Uterus (tissue), 4 donors: ENCODE results near the gene VAC14. TPM values are rescaled to one million over a fixed set of nuclear protein-coding genes. Genes with fewer than 3 reads are reported as not detected.
"Not testable (repeated sequence)": the region's sequence is repeated elsewhere in the genome, so short reads cannot be mapped to it uniquely, and the experiment has no call there.

Experiments
- DNase-seq, 2 donors: peaks; one replicate each; pipeline ENCODE4 v3.0.0-alpha.2; 2019 to 2020
- H3K27ac ChIP-seq, 2 donors: fragments of 200-600 bp; sonication (generic); 1 replicate in 1 of 2; 2 replicates in 1 of 2; pipeline ENCODE4 v1.5.1; 2016 to 2018
- H3K27me3 ChIP-seq, 2 donors: fragments of 200-600 bp; sonication (generic); one replicate each; pipeline ENCODE4 v1.5.1; 2018 to 2019; ENCODE audit warnings: control low read depth in 1 of 2
- H3K36me3 ChIP-seq, 2 donors: fragments of 200-600 bp; sonication (generic); one replicate each; pipeline ENCODE4 v1.5.1; 2019; ENCODE audit warnings: control low read depth in 1 of 2
- H3K4me1 ChIP-seq, 2 donors: fragments of 200-600 bp; sonication (generic); one replicate each; pipeline ENCODE4 v1.5.1; 2018 to 2019; ENCODE audit warnings: control low read depth in 1 of 2
- H3K4me3 ChIP-seq, 2 donors: fragments of 200-600 bp; sonication (generic); 1 replicate in 1 of 2; 2 replicates in 1 of 2; pipeline ENCODE4 v1.5.1; 2018 to 2019; ENCODE audit warnings: mild to moderate bottlenecking in 1 of 2
- H3K9me3 ChIP-seq, 2 donors: fragments of 200-600 bp; sonication (generic); one replicate each; pipeline ENCODE4 v1.5.1; 2019; ENCODE audit warnings: control low read depth in 1 of 2
- POLR2A ChIP-seq, 2 donors: fragments of 450-650 bp; IDR thresholded peaks; one replicate each; pipeline ENCODE4 v1.6.1; 2016; ENCODE audit warnings: antibody characterized with exemption in 2 of 2, mild to moderate bottlenecking in 1 of 2, moderate library complexity in 1 of 2
- intact Hi-C: fragments of 100-400 bp; cut with DNase I; formaldehyde crosslinking; loops from one replicate; pipeline ENCODE4 v1.15.1; 2023; ENCODE audit warnings: low total_unique reads
- total RNA-seq, 4 donors: library from RNA; depleted of rRNA in 3 of 4; stranded (reverse); fragments of >200 nt in 3 of 4; gene quantifications; one replicate each; pipeline versions ENCODE4 v1.1.0 to v1.2.4, GENCODE V29; 2014 to 2023
- TF ChIP-seq, protein P1 (sequence below), 4 experiments: fragments of 200-600 bp in 2 of 4; fragments of 450-650 bp in 2 of 4; sonication (generic) in 2 of 4; IDR thresholded peaks; one replicate each; pipeline ENCODE4 v1.5.1; 2016 to 2019; ENCODE audit warnings: antibody characterized with exemption in 4 of 4, mild to moderate bottlenecking in 2 of 4, moderate library complexity in 1 of 4
- donor health status: DM: yes; HTN: yes; CAD: no.

The VAC14 gene
- total RNA-seq, 4 donors from 2014 or later: 4.7 to 30.6 (median 17.4) TPM

- DNase-seq: no peak
- Histone ChIP-seq H3K4me1 (peaks cover 17 to 26% of the 10 kb centered on the region in 2 donors), H3K36me3 (no peaks in the 10 kb centered on the region)
Observed at GRCh38 chr16:70677499-70678120, 123.3 kb downstream of the VAC14 start.

DNA sequence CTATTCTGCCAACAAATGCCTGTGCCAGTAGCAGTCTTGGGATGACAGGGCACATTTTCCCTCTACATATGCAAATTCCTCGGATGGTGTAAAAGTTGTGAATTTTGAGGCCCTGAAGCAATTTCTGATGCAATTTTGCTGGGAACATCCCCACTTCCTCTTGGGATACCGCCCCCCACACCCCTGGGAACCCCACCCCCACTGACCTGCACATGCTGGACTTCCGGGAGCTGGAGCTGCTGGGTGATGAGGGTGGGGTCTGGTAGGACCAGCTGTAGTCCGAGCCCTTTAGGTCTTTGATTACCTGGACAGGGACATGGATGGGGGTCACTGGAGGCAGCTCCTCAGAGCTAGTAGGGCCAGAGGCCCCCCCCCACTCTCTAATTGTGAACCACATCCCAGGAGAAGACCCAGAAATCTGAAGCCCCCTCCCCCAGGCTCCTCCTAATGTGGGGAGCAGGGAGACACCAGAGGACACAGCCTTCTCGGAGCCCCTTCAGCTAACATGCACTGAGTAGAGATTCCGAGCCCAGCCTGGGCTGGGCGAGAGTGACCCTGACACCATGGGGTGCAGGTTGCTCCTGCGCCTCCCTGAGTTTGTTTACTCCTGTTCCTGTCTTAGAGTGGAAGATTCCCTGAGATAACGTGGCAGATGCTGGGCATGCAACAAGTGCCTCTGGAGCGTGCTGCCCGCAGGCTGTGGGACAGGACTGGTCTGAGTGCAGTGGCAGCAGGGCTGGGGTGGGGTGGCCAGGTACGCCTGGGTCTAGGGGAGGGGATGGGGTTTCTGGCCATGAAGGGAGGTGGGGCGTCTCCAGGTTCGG, 124.1 kb downstream of the VAC14 start:
- H3K27ac ChIP-seq: no peak overlapping the region
- intact Hi-C loops: no loop called here
- no peaks in the 10 kb centered on the region for H3K27me3 ChIP-seq
- H3K4me3 ChIP-seq: no peak overlapping the region
- no peaks in the 10 kb centered on the region for H3K36me3 ChIP-seq
- no peak for DNase-seq
- no peak for TF ChIP-seq POLR2A (IDR thresholded peaks at IDR 0.05)
- TF ChIP-seq, protein P1, sequence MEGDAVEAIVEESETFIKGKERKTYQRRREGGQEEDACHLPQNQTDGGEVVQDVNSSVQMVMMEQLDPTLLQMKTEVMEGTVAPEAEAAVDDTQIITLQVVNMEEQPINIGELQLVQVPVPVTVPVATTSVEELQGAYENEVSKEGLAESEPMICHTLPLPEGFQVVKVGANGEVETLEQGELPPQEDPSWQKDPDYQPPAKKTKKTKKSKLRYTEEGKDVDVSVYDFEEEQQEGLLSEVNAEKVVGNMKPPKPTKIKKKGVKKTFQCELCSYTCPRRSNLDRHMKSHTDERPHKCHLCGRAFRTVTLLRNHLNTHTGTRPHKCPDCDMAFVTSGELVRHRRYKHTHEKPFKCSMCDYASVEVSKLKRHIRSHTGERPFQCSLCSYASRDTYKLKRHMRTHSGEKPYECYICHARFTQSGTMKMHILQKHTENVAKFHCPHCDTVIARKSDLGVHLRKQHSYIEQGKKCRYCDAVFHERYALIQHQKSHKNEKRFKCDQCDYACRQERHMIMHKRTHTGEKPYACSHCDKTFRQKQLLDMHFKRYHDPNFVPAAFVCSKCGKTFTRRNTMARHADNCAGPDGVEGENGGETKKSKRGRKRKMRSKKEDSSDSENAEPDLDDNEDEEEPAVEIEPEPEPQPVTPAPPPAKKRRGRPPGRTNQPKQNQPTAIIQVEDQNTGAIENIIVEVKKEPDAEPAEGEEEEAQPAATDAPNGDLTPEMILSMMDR (IDR thresholded peaks at IDR 0.05): no peak
- no peaks in the 10 kb centered on the region for H3K9me3 ChIP-seq
- peaks cover 17 to 19% of the 10 kb centered on the region in 2 donors for H3K4me1 ChIP-seq

More at GRCh38 chr16:70677499-70678120, 123.3 kb downstream of the VAC14 start:
- Histone ChIP-seq H3K27me3 (no peaks in the 10 kb centered on the region), H3K4me3 (no peak overlapping the region), H3K9me3 (no peaks in the 10 kb centered on the region), H3K27ac (no peak overlapping the region)
- TF ChIP-seq, protein P1 (IDR thresholded peaks at IDR 0.05): no peak
- TF ChIP-seq POLR2A (IDR thresholded peaks at IDR 0.05): no peak
- intact Hi-C loops: no loop called here

DNA sequence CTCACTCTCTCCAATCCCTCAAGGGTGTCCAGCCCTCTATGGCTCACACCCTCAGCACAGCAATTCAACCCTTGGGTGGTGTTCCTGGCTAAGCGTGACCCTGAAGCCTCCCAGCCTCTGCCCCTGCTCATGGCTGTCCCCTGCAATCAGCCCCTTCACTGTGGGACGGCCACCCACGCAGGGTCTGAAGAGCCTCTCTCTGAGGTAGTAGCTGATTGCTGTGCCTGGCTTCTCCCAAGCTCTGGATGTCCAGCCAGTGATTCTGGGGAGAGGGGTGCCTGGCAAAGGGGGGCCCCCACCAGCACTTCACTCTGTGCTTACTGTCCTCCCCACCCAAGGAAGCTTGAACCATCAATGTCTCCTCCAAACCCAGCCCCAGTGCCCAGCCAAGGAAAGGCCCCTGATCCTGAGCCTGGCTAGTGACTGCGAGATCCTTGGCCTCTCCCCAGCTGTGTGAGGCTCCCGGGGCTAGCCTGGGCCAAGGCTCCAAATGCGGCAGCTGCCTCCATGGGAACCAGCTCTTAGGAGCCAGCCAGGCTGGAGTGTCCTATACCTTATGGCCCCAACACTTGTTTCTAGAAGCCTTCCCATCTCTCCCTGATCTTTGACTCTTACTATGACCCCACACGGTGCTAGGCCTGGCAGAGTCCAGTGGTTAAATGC, 125.0 kb downstream of the VAC14 start:
- intact Hi-C loops: no loop called here
- DNase-seq: no peak
- H3K4me3 ChIP-seq: no peak overlapping the region
- H3K9me3 ChIP-seq: no peaks in the 10 kb centered on the region
- TF ChIP-seq, protein P1 (IDR thresholded peaks at IDR 0.05): no peak
- no peak for TF ChIP-seq POLR2A (IDR thresholded peaks at IDR 0.05)
- H3K4me1 ChIP-seq: peaks cover 8 to 11% of the 10 kb centered on the region in 2 donors
- no peaks in the 10 kb centered on the region for H3K36me3 ChIP-seq
- no peak overlapping the region for H3K27ac ChIP-seq
- no peaks in the 10 kb centered on the region for H3K27me3 ChIP-seq

- intact Hi-C loops: no loop called here
- H3K36me3 ChIP-seq: no peaks in the 10 kb centered on the region
- no peak overlapping the region for H3K4me3 ChIP-seq
- H3K4me1 ChIP-seq: no peaks in the 10 kb centered on the region
- no peak for DNase-seq
- no peak overlapping the region for H3K27ac ChIP-seq
- H3K27me3 ChIP-seq: no peaks in the 10 kb centered on the region
- no peaks in the 10 kb centered on the region for H3K9me3 ChIP-seq
- TF ChIP-seq, protein P1 (IDR thresholded peaks at IDR 0.05): no peak
- no peak for TF ChIP-seq POLR2A (IDR thresholded peaks at IDR 0.05)
Observed at GRCh38 chr16:70674221-70675014, 126.5 kb downstream of the VAC14 start.

GRCh38 chr16:70670938-70671337, 130.0 kb downstream of the VAC14 start:
- not testable (repeated sequence) for H3K27ac ChIP-seq, H3K36me3 ChIP-seq

More at GRCh38 chr16:70670938-70671337, 130.0 kb downstream of the VAC14 start:
- H3K4me1 ChIP-seq, H3K4me3 ChIP-seq, H3K9me3 ChIP-seq, H3K27me3 ChIP-seq, intact Hi-C loops, DNase-seq: not testable (repeated sequence)
